ENCODE data around the gene AK1.
A peak's percentile ranks its signal among the peaks of the same experiment; 100 is the strongest.

Gene AK1

DNA sequence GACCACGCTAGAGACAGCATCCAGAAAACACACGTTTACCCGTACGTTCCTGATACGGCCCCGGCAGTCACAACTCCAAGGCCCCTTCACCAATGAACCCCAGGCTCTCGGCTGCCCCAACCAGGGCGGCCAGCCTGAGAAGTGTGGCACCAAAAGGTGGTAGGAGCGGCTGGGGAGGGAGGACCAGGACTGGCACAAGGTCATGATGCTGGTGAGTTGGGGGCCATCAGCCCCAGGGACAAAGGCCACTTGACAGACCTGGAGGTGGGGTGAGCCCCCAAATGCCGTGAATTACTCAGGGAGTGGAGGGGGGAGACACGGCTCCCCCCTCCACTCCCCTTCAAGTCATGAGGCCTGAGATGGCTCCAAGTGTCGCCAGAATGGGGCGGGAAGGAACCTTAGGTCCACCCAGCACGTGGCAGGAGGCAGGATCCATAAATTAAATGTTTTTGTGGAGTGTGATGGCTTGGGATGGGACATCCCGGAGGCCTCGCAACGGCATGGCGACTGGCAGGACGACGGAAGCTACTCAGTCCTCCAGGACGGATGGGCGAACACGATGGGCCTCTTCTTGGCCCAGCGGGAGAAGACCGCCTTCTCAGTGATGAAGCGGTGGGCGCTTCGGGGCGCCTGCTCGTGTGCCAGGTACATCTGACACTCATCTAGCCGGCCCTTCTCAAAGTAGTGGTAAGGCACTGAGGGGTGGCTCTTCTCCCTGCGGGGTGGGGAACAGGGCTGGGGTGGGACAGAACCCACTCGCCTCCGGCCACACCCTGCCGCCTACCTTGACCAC, 30.6 kb upstream of the AK1 start:
- no peak for DNase-seq

DNA sequence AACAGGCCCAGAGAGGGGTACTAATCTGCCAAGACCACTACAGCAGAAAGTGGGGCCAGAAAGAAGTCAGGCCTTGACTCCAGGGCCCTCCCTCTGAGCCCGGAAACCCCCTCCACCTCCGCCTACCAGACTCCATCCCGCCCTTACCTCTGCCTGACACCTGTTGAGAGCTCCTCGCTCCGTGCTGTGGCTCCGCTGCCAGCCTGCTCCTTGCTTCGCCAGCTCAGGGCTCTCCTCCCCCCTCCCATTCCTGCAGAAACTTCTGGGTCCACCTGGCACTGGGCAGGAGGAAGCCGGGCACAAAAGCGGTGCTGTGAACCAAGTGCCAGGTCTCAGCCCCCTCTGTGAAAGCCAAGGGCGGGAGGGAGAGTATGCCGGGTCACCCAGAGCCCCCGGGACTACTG, 28.3 kb upstream of the AK1 start:
- DNase-seq = no peak

DNA sequence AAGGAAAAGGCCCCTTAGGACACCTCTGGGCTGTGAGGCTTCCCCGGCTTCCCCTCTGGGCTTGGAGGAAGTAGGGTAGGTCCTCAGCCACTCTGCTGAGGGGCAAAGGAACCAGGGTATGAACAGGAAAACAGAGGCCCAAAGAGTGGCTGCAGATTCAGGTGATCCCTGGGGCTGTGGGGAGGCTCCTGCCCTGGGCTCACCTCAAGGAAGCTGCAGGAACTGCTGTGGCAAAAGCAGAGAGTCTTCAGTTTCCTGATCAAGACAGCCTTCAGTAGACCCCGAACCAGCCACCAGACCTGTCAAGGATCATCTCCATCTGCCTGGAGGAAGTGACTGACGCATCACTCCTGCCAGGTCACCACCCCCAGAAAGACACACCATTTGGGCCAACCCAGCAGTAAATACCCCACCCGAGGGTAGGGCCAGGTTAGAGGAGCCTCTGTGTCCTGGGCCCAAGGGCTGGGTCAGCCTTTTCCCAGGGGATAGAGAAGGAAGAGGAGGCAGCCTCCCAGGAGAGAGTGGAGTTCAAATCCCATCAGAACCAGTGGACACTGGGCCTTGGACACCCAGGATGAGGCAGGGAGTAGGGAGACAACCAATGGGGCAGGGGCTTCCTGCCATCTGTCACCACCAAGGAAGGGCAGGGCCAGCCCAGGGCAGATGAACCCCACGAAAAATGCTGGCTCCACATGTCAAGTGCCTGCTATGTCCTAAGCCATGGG, 27.7 kb upstream of the AK1 start:
- DNase-seq = peak; percentile 52

DNA sequence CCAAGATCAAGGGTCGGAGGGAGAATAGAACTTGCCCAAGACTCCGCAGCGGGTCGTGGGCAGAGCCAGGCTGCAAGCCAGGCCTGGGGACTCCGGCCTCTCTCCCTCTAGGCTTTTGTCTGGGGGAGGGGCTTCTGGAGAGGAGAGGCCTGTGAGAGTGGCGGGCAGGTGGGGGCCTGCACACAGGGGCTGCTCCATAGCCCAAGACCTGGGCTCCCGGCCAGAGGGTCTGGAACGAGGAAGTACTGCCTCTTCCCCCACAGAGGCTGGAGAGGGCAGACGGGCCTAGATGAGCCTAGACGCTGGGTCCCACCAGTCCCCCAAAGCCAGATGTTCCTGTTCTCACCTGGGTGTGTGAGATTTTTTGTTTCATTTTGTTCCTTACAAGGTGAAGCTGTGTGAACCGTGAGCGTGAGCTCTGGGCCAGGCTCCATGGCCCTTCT, 27.1 kb upstream of the AK1 start:
- DNase-seq = peak; percentile 79

DNA sequence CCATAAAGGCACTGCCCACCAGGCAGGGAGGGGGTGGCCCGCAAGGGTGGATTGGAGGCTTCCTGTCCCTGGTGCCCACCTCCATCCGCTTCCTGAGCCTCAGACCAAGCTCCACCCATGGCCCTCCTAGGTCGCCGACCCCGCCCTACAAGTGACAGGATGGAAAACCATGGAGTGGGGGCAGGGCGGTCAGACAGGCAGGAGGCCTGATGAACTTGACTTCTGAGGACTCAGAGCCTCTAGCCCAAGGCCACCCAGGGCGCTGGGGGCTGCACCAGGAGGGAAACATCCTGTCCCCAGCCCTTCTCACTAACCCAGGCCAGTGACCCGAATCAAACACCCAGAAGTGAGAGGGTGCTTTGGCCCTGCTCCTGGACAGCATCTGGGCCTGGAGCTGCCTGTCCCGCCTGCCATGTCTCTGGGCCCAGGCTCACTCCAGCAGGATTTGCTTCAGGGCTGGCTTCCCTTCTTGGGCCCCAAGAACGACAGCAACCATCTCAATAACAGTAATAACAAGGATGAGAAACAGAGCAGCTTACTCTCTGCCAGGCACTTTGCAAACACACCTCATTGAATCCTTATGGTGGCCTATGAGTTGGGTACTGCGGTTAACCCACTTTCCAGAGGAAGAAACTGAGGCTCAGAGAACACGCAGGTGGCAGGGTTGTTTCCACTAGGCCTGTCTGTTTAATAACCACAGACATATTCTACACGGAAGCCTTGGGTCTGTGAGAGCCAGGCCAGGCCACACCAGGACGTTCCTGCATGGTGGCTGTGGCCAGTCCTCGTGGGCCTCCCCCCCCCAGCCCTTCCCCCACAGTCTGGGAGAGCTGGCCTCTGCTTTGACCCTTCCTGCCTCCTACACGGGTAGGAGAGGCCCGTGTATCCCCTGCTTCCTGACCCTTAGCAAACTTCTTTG, 26.3 kb upstream of the AK1 start:
- peak; percentile 97 for DNase-seq

DNA sequence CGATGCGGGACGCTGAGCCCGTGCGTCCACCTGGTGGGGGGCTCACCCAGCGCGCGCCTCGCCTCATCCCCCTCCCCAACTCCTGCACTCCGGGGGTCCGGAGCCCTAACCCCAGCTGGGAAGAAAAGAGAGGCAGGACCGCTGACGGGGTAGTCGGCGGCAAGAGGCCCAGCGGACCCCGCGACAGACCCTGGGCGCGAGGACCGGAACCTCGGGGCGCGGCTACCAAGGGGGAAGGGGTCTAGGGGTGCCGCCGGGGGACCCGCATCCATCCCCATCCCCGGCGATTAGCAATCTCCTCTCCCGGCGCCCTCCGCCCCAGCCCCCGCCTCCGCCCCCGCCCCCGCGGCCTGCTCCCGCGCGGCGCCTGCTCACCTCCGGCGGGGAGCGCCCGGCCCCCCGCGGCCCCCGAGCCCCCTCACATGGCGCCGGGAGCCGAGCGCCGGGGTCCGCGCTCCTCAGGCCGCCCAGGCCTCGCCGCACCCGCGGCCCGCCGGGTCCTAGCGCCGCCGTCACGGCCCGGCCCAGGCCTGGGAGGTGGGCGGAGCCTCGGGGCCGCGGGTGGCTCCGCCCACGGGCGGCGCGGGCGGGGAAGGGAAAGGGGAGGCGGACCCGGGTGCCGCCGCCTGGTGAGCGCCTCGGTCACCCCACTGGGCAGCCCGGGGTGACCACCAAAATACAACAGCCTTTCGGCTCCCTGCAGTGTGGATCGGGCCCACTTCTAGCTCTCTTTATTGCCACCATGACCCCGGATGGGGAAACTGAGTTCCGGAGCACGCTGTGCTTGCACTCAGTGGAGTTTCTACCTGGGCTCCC, 21.9 kb upstream of the AK1 start, which contains the start of gene ST6GALNAC6:
ST6GALNAC6 (minus strand) TSS at position 476 of the 816 bp plus-strand sequence. CDS start 1,622 bp downstream, outside the sequence.
- peak; percentile 89 for DNase-seq

DNA sequence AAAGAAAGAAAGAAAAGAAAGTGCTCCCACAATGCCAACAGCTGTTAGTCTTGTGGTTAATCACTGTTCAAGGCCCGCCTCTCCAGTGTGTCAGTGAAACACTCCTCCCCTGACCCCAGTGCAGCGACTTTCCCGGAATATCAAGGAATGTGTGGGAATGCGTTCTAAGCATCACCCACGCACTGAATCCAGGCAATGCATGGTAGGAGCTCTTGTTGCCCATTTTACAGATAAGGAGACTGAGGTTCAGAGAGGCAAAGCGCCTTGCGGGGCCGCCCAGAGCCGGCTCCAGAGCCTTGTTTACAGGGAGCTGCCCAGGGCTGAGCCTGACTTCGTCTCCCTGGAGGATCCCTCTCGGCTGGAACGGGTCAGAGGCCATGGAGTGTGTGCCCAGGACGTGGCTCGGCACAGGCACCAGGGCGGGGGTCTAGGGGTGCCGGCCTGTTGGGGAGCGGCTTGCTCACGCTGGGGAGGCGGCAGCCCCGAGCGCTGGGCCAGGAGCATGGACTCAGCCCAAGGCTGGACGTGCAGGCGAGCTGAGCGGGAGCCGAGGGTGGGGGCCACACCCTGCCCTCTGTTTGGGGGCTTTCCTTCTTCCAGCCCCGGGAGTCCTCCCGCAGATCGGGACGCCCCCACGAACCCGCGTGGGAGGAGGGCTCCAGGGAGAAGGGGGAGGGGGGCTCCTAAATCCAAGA, 21.1 kb upstream of the AK1 start:
- DNase-seq = peak; percentile 56

DNA sequence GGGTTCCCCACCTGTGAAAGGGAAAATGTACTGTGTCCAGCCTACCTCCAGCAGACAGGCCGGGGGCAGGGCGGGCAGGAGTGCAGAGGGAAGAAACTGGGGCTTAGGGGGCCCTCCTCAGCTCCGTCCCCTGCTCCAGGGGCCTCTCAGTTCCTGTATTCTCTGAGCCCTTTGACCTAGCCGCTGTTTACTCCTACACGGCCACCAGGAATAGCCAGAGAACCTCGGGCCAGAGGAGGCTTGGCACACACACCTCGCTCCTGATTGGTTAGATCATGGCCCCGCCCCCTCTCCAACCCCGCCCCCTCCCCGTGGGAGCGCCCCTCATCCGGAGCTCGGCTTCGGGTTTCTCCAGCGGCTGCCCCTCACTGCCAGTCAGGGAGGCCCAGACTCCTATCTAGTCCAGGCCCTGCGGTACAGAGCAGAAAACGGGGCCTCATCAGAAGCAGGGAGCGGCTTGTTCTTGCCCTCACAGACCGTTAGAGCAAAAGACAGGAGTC, 19.8 kb upstream of the AK1 start:
- DNase-seq = peak; percentile 94

DNA sequence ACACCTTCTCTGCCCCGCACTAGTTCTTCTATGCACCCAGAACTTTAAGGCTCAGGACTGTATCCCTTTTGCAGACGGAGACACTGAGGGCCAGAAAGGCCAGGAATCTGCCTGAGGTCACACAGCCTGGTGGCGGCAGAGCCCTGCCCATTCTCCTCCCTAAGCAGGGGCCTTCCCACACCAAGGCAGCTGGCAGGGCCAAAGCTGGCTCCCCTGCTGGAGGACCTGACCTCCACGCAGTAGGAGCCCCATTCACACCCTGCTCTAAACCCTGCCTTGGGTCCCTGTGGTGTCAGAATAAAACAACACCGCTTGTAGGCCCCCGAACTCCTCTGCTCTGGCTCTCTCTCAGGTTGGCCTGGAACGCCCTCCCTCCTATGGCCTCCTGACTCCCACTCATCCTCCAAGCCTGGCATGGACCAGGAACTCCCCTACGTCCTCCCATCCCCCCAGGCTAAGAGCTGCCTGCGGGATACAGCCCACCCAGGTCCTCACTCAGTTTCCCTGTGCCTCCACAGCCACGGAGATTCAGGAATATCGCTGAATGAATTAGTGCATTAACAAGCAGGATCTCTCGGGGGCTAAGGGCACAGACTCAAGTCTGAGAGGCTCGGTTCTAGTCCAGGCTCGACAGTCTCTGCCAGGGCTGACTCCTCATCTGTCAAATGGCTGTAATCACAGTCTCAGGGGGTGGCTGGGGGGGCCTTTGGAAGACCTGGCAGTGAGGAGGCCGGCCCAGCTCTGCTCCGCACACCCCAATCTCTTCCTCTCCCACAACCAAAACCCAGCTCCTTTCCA, 19.1 kb upstream of the AK1 start:
- no peak for DNase-seq

DNA sequence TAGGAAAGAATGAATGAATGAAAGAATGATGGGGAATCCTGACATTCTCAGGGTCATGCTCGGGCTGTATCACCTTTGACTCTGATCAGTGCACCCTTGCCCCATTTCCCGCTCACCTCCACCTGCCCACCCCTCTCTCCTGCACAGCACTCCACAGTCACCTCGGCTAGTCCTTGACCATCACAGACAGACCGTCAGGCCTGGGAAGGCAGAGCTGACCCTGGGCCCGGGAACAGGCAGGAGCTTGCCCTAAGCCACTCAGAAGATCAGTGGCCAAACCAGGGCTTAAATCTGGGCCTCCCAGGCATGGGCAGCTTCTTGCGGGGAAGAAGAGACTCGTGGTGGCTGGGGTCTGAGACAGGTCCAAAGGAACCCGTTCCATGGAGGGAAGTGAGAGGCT, 18.3 kb upstream of the AK1 start:
- DNase-seq = no peak

DNA sequence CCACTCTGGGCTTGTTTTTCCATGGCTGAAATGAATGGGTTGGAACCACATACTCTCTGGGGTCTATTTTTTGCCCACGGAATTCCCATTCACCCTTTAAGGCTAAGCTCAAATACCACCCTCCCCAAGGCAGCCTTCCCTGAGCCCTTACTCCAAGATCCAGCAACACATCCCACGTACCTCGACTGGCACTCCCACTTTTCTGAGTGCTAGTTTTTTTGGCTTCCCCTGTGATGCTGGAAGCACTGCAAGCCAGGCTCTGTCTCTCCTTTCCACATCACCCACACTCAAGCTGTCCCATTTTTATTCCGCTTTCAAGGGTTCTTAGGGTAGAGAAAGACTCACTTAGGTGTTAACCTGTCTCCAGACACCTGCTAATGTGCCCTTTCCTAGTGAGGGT, 15.9 kb upstream of the AK1 start:
- no peak for DNase-seq

DNA sequence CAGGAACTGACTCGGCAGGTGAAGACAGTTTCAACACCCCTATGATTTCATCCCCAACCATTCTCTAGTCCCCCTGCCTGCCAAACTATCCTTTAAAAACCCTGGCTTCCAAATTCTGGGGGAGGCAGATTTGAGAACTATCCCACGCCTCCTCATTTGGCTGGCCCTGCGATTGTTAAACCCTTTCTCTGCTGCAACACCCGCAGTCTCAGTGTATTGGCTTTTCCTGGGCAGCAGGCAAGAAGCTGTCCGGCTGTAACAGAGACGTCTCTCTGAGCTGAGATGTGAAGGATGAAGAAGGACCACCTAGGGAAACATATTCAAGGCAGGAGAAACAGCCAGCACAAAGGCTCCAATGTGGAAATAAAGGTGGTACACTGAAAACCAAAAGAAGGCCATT, 15.4 kb upstream of the AK1 start:
- DNase-seq = no peak

DNA sequence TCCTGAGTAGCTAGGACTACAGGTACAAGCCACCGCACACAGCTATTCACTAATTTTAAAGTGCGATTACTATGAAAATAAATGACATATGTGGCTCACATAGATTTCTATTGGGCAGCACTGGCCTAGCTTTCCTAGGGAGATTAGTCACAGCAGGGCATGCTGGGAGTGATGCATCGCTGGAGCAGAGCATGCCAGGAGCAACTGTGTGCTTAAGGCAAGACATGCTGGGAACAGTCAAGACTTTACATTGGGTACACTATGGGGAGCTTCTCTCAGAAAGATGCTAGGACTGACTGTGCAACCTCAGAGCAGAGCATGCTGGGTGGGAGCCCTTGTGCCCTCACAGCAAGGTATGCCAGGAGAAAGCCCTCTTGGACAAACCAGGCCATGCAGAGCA, 12.6 kb upstream of the AK1 start:
- no peak for DNase-seq

DNA sequence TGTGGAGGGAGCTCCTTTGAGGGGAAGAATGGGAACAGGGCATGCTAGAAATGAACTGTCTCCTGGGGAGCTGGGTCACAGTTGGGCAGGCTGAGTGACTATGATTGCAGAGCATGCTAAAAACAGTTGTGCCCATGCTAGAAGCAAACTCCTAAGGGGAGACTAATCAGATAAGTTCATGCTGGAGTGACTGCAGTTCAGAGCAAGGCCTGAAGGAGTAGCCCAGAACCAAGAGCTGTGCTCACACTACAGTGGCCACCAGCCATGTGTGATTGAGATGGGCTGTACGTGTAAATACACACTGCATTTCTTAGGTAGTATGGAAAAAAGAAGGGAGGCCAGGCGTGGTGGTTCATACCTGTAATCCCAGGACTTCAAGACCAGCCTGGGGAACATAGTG, 10.3 kb upstream of the AK1 start:
- peak; percentile 82 for DNase-seq

DNA sequence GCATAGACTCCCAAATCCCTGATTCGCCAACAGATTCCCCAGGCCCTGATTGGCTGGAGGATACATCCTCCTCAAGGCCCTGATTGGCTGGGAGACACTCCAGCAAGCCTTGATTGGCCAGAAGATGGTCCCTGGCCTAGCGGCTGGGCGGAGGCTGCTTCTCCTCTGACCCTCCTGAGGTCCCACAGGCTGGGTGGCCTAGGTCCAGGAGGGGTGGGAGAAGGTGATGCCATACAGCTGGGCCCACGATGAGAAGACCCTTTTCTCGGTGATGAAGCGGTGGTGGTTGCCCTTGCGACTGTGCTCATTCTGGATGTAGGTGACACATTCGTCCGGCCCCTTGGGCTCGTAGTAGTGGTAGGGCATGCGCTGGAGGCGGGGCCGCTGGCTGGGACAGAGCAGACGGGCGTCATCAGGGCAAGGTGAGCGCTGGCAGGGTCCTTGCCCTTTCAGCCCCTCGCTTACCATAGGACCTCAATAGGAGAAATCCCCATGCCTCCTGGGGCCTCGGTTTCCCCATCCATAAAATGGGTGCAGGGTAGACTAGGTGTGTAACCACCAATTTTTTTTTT, 9.0 kb upstream of the AK1 start:
- DNase-seq = no peak

DNA sequence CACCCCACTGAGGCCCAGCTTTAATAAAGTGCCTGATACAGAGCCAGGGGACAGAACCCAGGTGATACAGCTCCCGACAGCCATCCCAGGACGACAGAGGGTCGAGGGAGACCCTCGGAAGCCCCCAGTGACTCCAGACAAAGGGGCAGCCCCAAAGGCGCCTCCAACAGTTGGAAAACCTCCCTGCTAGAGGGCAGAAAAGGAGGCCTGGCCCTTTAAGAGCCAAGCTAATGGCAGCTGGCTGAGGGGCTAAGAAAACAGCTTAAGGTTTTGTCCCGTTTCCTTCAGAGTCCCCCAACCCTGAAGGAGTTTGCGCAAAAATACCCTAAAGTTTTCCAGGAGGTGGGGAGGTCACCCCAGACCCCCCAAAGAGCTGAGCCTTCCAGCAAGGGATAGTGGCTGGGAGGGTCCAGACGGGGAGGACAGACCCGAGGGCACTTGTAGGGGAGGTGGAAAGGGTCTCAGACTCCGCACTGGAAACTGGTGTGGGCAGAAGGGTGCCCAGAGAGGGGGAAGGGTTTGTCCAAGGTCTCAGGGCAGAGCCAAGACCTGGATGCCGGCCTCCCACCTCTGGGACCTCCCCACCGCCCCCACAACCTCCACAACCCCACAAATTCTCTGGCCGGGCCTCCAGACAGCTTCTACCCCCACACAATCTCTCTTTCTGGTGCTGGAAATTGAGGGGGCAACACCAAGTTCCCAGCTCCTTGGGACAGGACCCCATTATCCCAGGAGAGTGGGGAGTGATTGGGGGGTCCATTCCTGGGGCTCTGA, 8.2 kb upstream of the AK1 start:
- DNase-seq = no peak

DNA sequence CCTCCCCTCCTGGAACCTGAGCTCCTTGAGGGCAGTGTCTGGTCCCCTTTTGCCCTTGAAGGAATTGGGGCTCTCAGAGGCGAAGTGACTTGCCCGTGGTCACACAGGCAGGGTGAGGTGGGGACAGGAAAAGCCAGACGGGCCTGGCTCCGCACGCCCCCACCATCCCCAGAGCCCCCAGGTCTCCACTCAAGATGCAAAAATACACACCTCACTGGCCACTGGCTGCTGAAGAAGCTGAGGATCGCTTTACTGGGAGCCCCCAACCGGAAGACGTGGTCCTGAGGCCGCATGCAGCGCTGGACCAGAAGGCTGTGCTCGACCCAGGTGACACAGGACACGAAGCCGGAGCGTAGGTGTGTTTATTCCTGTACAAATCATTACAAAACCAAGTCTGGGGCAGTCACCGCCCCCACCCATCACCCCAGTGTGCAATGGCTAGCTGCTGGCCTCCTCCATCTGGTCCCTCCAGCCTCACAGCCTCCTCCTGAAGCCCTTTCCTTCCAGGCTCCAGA, 7.6 kb upstream of the AK1 start:
- no peak for DNase-seq

DNA sequence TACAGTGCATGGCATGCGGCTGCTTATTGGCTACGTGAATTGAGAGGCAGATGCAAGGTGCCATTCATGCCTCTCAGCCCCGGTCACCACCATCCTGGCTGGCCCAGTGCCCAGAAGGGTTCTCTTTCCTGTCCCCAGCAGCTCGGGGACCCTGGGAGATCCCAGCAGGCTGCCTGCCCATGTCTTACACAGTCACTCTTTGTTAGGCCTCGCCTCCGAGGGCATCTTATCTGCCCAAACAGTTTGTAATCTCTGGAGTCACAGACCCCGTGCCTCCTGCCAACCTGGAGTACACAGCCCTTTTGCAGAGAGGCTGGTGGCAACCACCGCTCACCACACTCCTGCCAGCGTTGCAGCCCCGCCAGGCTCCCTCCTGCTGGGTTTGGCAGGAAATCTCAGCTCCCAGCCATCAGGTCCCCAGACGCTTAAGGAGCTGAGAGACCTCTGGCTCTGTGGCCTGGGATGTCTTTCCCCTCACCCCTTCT, 7.0 kb upstream of the AK1 start:
- DNase-seq = peak; percentile 98

DNA sequence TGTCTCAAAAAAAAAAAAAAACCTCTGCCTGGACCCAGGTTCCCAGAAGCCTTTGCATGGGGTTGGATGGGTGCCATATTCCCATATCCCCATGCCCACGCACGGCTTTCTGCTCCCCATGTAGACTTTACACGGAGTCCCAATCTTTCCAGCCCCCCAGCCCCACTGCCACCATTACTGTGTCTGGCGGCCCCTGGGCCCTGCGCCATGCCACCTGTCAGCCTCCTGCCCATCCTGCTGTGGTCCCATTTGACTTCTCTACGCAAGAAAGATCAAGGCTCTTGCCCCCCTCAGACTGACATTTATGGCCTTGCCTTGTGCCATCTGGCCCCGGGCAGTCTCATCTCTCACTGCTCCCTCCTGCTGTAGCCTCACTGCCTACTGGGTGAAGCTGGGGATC, 6.5 kb upstream of the AK1 start:
- DNase-seq = no peak

All from hematopoietic multipotent progenitor cell treated with erythropoietin and hydrocortisone succinate and interleukin-3 and kit ligand, for 4 days (in vitro differentiated cells).